GM18870 (cell line): Measurements from ENCODE around the gene CDK11A.
"Not testable (repeated sequence)": the region's sequence is repeated elsewhere in the genome, so short reads cannot be mapped to it uniquely, and the experiment has no call there.

Experiments used
- ATAC-seq: cut with Tn5 transposase; IDR thresholded peaks from one replicate; pipeline ENCODE4 v1.9.1; 2021; ENCODE audit warnings: moderate library complexity; ENCODE audit not compliant: unreplicated experiment

The CDK11A gene

GRCh38 chr1:1754051-1754815 is 30.1 kb upstream of the CDK11A start:
- ATAC-seq: no peak

- no peak for ATAC-seq
Measured at GRCh38 chr1:1753607-1754005, 29.4 kb upstream of the CDK11A start.

- no peak for ATAC-seq
Measured at GRCh38 chr1:1752636-1753606, 28.8 kb upstream of the CDK11A start.

GRCh38 chr1:1752190-1752589 is 28.0 kb upstream of the CDK11A start:
- no peak for ATAC-seq

GRCh38 chr1:1749941-1750340 is 25.8 kb upstream of the CDK11A start:
- ATAC-seq: not testable (repeated sequence)

GRCh38 chr1:1748686-1749321 is 24.6 kb upstream of the CDK11A start:
- no peak for ATAC-seq

- peak; percentile 54 for ATAC-seq
Measured at GRCh38 chr1:1746566-1746909, 22.4 kb upstream of the CDK11A start.

- peak; percentile 56 for ATAC-seq
Measured at GRCh38 chr1:1745651-1746565, 21.8 kb upstream of the CDK11A start.

- not testable (repeated sequence) for ATAC-seq
Measured at GRCh38 chr1:1742529-1742928, 18.4 kb upstream of the CDK11A start.

- not testable (repeated sequence) for ATAC-seq
Measured at GRCh38 chr1:1741013-1741412, 16.9 kb upstream of the CDK11A start.

GRCh38 chr1:1738799-1739337 is 14.7 kb upstream of the CDK11A start:
- ATAC-seq: not testable (repeated sequence)

GRCh38 chr1:1737675-1738590 is 13.8 kb upstream of the CDK11A start:
- not testable (repeated sequence) for ATAC-seq

GRCh38 chr1:1732381-1732780 is 8.2 kb upstream of the CDK11A start:
- ATAC-seq: no peak

- no peak for ATAC-seq
Measured at GRCh38 chr1:1730870-1731269, 6.7 kb upstream of the CDK11A start.

- not testable (repeated sequence) for ATAC-seq
Measured at GRCh38 chr1:1730230-1730629, 6.1 kb upstream of the CDK11A start.

- not testable (repeated sequence) for ATAC-seq
Measured at GRCh38 chr1:1729116-1729816, 5.1 kb upstream of the CDK11A start.

- not testable (repeated sequence) for ATAC-seq
Measured at GRCh38 chr1:1728308-1729005, 4.3 kb upstream of the CDK11A start.
